HEK293 (cell line): ENCODE results near the gene SENP1.

Experiments used
- CTCF ChIA-PET: fragments of 350-600 bp; formaldehyde crosslinking; extraction: SDS; loops from one replicate; lab custom pipeline; 2021; ENCODE audit warnings: antibody characterized with exemption; lab: Yijun Ruan, JAX
- POLR2A ChIA-PET: fragments of 300-600 bp; formaldehyde crosslinking; extraction: SDS; loops from one replicate; lab custom pipeline; 2020; ENCODE audit warnings: antibody characterized with exemption, inconsistent platforms; lab: Yijun Ruan, JAX
- H3K27ac ChIP-seq: fragments of 200-500 bp; sonication (Bioruptor generic); 2 replicates; pipeline ENCODE4 v1.5.1; 2014; ENCODE audit warnings: low read depth, low read length, control low read depth, inconsistent platforms; ENCODE audit errors: extremely low read depth
- H3K36me3 ChIP-seq, 2 experiments: fragments of 200-500 bp in 1 of 2; sonication (Bioruptor generic) in 1 of 2; 1 replicate in 1 of 2; 2 replicates in 1 of 2; pipeline ENCODE4 v1.5.1; 2014 to 2017; ENCODE audit warnings: inconsistent platforms in 2 of 2, low read length in 2 of 2; ENCODE audit not compliant: control insufficient read depth in 2 of 2, insufficient read depth in 1 of 2
- H3K4me1 ChIP-seq: fragments of 200-500 bp; sonication (Bioruptor generic); 2 replicates; pipeline ENCODE4 v1.5.1; 2014; ENCODE audit warnings: mild to moderate bottlenecking, low read length, inconsistent platforms; ENCODE audit not compliant: control insufficient read depth, insufficient read depth
- H3K4me3 ChIP-seq: 2 replicates; pipeline ENCODE4 v1.5.1; 2011; ENCODE audit warnings: low read depth, mild to moderate bottlenecking, control low read depth, low read length, moderate library complexity
- H3K9me3 ChIP-seq: fragments of 200-500 bp; sonication (Bioruptor generic); 2 replicates; pipeline ENCODE4 v1.5.1; 2014; ENCODE audit warnings: low read depth, low read length, inconsistent platforms; ENCODE audit not compliant: control insufficient read depth, insufficient read depth
- EGR2 ChIP-seq: fragments of 450-650 bp; formaldehyde crosslinking; IDR thresholded peaks from 2 replicates; pipeline ENCODE4 v1.5.1; 2016; ENCODE audit warnings: low read depth, missing biosample characterization, missing genetic modification characterization
- INSM2 ChIP-seq: fragments of 450-650 bp; formaldehyde crosslinking; IDR thresholded peaks from 2 replicates; pipeline ENCODE4 v1.5.1; 2016; ENCODE audit warnings: missing biosample characterization, missing genetic modification characterization
- KLF10 ChIP-seq: fragments of 450-650 bp; IDR thresholded peaks from 2 replicates; pipeline ENCODE4 v1.5.1; 2018; ENCODE audit warnings: missing biosample characterization, mild to moderate bottlenecking, missing genetic modification characterization
- MZF1 ChIP-seq: fragments of 450-650 bp; formaldehyde crosslinking; IDR thresholded peaks from 2 replicates; pipeline ENCODE4 v1.5.1; 2017; ENCODE audit warnings: missing biosample characterization, missing genetic modification characterization, borderline replicate concordance
- PBX3 ChIP-seq: sonication (generic); formaldehyde crosslinking; IDR thresholded peaks from 2 replicates; pipeline ENCODE4 v1.8.1; 2022; ENCODE audit warnings: mild to moderate bottlenecking, moderate library complexity, missing genetic modification reagents
- PRDM1 ChIP-seq: fragments of 450-650 bp; formaldehyde crosslinking; IDR thresholded peaks from 2 replicates; pipeline ENCODE4; 2016; ENCODE audit warnings: missing biosample characterization, missing genetic modification characterization
- RBAK ChIP-seq: fragments of 450-650 bp; formaldehyde crosslinking; IDR thresholded peaks from 2 replicates; pipeline ENCODE4 v1.5.1; 2016; ENCODE audit warnings: missing biosample characterization, missing genetic modification characterization
- SCRT2 ChIP-seq: fragments of 450-650 bp; formaldehyde crosslinking; IDR thresholded peaks from 2 replicates; pipeline ENCODE4 v1.5.1; 2016; ENCODE audit warnings: missing biosample characterization, missing genetic modification characterization
- SP2 ChIP-seq: fragments of 450-650 bp; formaldehyde crosslinking; IDR thresholded peaks from 2 replicates; pipeline ENCODE4 v1.5.1; 2016; ENCODE audit warnings: missing biosample characterization, missing genetic modification characterization
- SP3 ChIP-seq: fragments of 450-650 bp; formaldehyde crosslinking; IDR thresholded peaks from 2 replicates; pipeline ENCODE4 v1.5.1; 2016; ENCODE audit warnings: missing biosample characterization, missing genetic modification characterization
- ZBTB48 ChIP-seq: fragments of 450-650 bp; formaldehyde crosslinking; IDR thresholded peaks from 2 replicates; pipeline ENCODE4 v1.5.1; 2016; ENCODE audit warnings: missing biosample characterization, missing genetic modification characterization
- ZBTB6 ChIP-seq: fragments of 450-650 bp; formaldehyde crosslinking; IDR thresholded peaks from 2 replicates; pipeline ENCODE4 v1.5.1; 2017; ENCODE audit warnings: missing biosample characterization, missing genetic modification characterization
- ZBTB8A ChIP-seq: fragments of 450-650 bp; formaldehyde crosslinking; IDR thresholded peaks from 2 replicates; pipeline ENCODE4 v1.5.1; 2016; ENCODE audit warnings: missing biosample characterization, missing genetic modification characterization
- ZFHX2 ChIP-seq: fragments of 450-650 bp; formaldehyde crosslinking; conservative IDR thresholded peaks from 2 replicates; pipeline ENCODE4 v1.5.1; 2016; ENCODE audit warnings: missing biosample characterization, missing genetic modification characterization
- ZNF16 ChIP-seq: fragments of 450-650 bp; formaldehyde crosslinking; IDR thresholded peaks from 2 replicates; pipeline ENCODE4 v1.5.1; 2016; ENCODE audit warnings: low read depth, missing biosample characterization, missing genetic modification characterization
- ZNF174 ChIP-seq: fragments of 450-650 bp; formaldehyde crosslinking; IDR thresholded peaks from 2 replicates; pipeline ENCODE4 v1.5.0; 2017; ENCODE audit warnings: missing biosample characterization, mild to moderate bottlenecking, missing genetic modification characterization
- ZNF248 ChIP-seq: fragments of 450-650 bp; formaldehyde crosslinking; IDR thresholded peaks from 2 replicates; pipeline ENCODE4 v1.5.1; 2017; ENCODE audit warnings: missing biosample characterization, missing genetic modification characterization
- ZNF341 ChIP-seq: fragments of 450-650 bp; formaldehyde crosslinking; IDR thresholded peaks from 2 replicates; pipeline ENCODE4; 2016; ENCODE audit warnings: low read depth, missing biosample characterization, missing genetic modification characterization
- ZNF366 ChIP-seq: fragments of 450-650 bp; formaldehyde crosslinking; conservative IDR thresholded peaks from 2 replicates; pipeline ENCODE4 v1.5.1; 2016; ENCODE audit warnings: missing biosample characterization, missing genetic modification characterization
- ZNF423 ChIP-seq: fragments of 450-650 bp; formaldehyde crosslinking; IDR thresholded peaks from 2 replicates; pipeline ENCODE4 v1.5.1; 2016; ENCODE audit warnings: missing biosample characterization, missing genetic modification characterization
- ZNF433 ChIP-seq: fragments of 450-650 bp; formaldehyde crosslinking; IDR thresholded peaks from 2 replicates; pipeline ENCODE4 v1.5.1; 2016; ENCODE audit warnings: missing biosample characterization, missing genetic modification characterization, low read depth
- ZNF449 ChIP-seq: fragments of 450-650 bp; formaldehyde crosslinking; IDR thresholded peaks from 2 replicates; pipeline ENCODE4 v1.5.1; 2017; ENCODE audit warnings: missing biosample characterization, mild to moderate bottlenecking, missing genetic modification characterization, moderate library complexity
- ZNF501 ChIP-seq: fragments of 450-650 bp; formaldehyde crosslinking; IDR thresholded peaks from 2 replicates; pipeline ENCODE4 v1.5.1; 2016; ENCODE audit warnings: missing biosample characterization, missing genetic modification characterization
- ZNF610 ChIP-seq: fragments of 450-650 bp; formaldehyde crosslinking; IDR thresholded peaks from 2 replicates; pipeline ENCODE4 v1.5.1; 2016; ENCODE audit warnings: missing biosample characterization, missing genetic modification characterization, borderline replicate concordance
- ZNF768 ChIP-seq: fragments of 450-650 bp; formaldehyde crosslinking; IDR thresholded peaks from 2 replicates; pipeline ENCODE4 v1.5.1; 2018; ENCODE audit warnings: missing biosample characterization, mild to moderate bottlenecking, missing genetic modification characterization
- TF ChIP-seq, protein P1 (sequence below): fragments of 450-650 bp; formaldehyde crosslinking; IDR thresholded peaks from 2 replicates; pipeline ENCODE4 v1.5.1; 2017; ENCODE audit warnings: missing biosample characterization, missing genetic modification characterization

SENP1 gene

GRCh38 chr12:48001505-48002413 lies 104.1 kb downstream of the SENP1 start (continued):
- TF ChIP-seq ZNF341 (peak; percentile 98), ZNF16 (tag by site-specific recombination) (no peak), EGR2 (tag by site-specific recombination) (no peak), SP2 (tag by site-specific recombination) (peak; percentile 75)

DNA sequence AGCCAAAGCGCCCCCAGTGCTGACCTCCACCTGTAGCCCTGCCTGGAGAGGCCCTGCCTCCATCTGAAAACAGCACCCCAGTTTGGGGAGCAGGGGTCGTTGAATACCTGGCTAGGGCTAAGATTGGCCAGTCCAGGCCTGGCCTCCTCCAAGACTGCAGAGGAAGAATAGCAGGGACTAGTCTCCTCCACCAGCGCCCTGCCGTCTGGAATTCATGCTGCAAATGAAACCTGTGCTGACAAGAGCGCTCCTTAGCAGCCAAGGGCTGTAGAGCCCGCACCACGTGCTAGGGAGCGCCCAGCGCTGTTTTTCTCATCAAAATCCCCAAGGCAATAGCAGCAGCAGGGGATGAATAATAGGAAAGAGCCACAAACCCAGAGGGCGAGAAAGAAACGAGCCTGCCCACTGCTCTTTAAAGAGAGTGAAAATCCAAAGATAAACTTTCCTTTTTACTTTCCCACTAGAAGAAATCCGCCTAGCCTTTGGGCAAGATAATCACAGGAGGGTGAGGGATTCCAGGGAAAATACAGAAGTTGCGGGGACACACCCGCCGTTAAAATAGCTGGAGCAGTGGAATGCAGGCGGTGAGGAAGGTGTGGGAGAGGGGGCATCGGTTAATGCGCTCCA lies 104.9 kb downstream of the SENP1 start:
- Histone ChIP-seq H3K9me3 (no peaks in the 10 kb centered on the region), H3K4me3 (peak overlapping the region; percentile 44), H3K36me3 (peaks cover 0 to 13% of the 10 kb centered on the region in 2 experiments; a peak in 1 of 3 replicates), H3K27ac (peak overlapping the region; percentile 74), H3K4me1 (peaks cover 18% of the 10 kb centered on the region)
- ChIA-PET CTCF (interaction anchor here (0.7 to 1.2 kb wide), 3 partner anchors 7 to 286 kb away, joined by 3 to 4 read pairs (median 3); partner anchors contain the start of gene TMEM106C), POLR2A (interaction anchor here (0.6 to 1.6 kb wide), 2 partner anchors 118 to 156 kb away, joined by 3 to 6 read pairs; partner anchors contain the start of genes ASB8 and PFKM)
- TF ChIP-seq ZNF248 = no peak
- no peak for TF ChIP-seq RBAK (tag by site-specific recombination)
- TF ChIP-seq ZNF433 (tag by site-specific recombination) = no peak
- peak; percentile 42 for TF ChIP-seq KLF10 (tag by site-specific recombination)
- TF ChIP-seq PRDM1 (tag by site-specific recombination) = peak; percentile 84
- TF ChIP-seq ZNF366 (tag by site-specific recombination) = peak; percentile 82; the same call in 1 of the 2 replicates
- TF ChIP-seq ZFHX2 (tag by site-specific recombination) = peak; percentile 55; the same call in 1 of the 2 replicates
- TF ChIP-seq, protein P1, sequence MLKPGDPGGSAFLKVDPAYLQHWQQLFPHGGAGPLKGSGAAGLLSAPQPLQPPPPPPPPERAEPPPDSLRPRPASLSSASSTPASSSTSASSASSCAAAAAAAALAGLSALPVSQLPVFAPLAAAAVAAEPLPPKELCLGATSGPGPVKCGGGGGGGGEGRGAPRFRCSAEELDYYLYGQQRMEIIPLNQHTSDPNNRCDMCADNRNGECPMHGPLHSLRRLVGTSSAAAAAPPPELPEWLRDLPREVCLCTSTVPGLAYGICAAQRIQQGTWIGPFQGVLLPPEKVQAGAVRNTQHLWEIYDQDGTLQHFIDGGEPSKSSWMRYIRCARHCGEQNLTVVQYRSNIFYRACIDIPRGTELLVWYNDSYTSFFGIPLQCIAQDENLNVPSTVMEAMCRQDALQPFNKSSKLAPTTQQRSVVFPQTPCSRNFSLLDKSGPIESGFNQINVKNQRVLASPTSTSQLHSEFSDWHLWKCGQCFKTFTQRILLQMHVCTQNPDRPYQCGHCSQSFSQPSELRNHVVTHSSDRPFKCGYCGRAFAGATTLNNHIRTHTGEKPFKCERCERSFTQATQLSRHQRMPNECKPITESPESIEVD = peak; percentile 46; the same call in 1 of the 2 replicates
- TF ChIP-seq MZF1 = peak; percentile 99
- TF ChIP-seq EGR2 (tag by site-specific recombination) = peak; percentile 62
- no peak for TF ChIP-seq ZNF174 (tag by site-specific recombination)
- TF ChIP-seq ZNF768 (tag by site-specific recombination) = no peak
- TF ChIP-seq ZNF449 = peak; percentile 99
- TF ChIP-seq ZBTB48 (tag by site-specific recombination) = peak; percentile 8; the same call in 1 of the 2 replicates
- 0 out of 2 replicates have a peak, but pooled peaks have one; percentile 18 for TF ChIP-seq ZNF610 (tag by site-specific recombination)
- TF ChIP-seq ZNF501 (tag by site-specific recombination) = 0 out of 2 replicates have a peak, but pooled peaks have one; percentile 7
- TF ChIP-seq ZNF423 (tag by site-specific recombination) = peak; percentile 34; the same call in 1 of the 2 replicates
- TF ChIP-seq SCRT2 (tag by site-specific recombination) = peak; percentile 83
- 0 out of 2 replicates have a peak, but pooled peaks have one; percentile 15 for TF ChIP-seq PBX3
- TF ChIP-seq ZBTB6 = peak; percentile 76
- TF ChIP-seq INSM2 (tag by site-specific recombination) = no peak
- peak; percentile 40; the same call in 1 of the 2 replicates for TF ChIP-seq ZBTB8A
- TF ChIP-seq SP3 = 0 out of 2 replicates have a peak, but pooled peaks have one; percentile 73
